Activated naive CD8-positive, alpha-beta T cell treated with anti-CD3 and anti-CD28 coated beads, Interleukin-2, amount 50 U/mL, for 24 hours (primary cell): ENCODE data around the gene WNT5B.

ENCODE experiments used
- ATAC-seq: fragments of 150-1000 bp; cut with Tn5 transposase; one replicate; pipeline ENCODE4 v1.10.0; 2021
- DNase-seq: peaks from one replicate; pipeline ENCODE4 v3.0.0; 2021
- H3K27ac Mint-ChIP-seq: one replicate; pipeline ENCODE4 v1.8.0; 2021; ENCODE audit warnings: mild to moderate bottlenecking, mixed read lengths
- H3K27me3 Mint-ChIP-seq: one replicate; pipeline ENCODE4 v1.8.0; 2021; ENCODE audit warnings: mixed read lengths
- H3K36me3 Mint-ChIP-seq: one replicate; pipeline ENCODE4 v1.8.0; 2021; ENCODE audit warnings: low read depth, mixed read lengths
- H3K4me1 Mint-ChIP-seq: one replicate; pipeline ENCODE4 v1.8.0; 2021; ENCODE audit warnings: mixed read lengths
- H3K4me3 Mint-ChIP-seq: one replicate; pipeline ENCODE4 v1.8.0; 2021; ENCODE audit warnings: mild to moderate bottlenecking, moderate library complexity, mixed read lengths
- H3K9me3 Mint-ChIP-seq: one replicate; pipeline ENCODE4 v1.8.0; 2021; ENCODE audit warnings: mixed read lengths

WNT5B gene

DNA sequence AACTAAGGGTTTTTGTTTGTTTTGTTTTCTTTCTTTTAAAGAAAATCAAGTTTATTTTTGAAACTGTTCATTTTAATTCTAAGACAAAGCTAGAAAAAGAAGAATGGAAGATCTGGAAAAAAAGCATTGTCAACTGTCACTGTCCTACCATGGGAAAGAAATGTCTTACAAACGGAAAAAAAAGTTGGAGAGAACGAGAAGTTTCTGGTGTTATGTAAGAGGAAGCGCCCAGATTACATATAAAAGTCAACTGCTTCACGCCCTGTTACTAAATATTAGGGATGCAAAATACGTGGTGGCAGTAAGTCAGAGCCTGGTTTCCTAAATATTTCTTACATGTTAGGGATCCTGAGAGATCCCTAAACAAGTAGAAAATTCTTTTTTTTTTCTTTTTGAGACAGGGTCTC lies 20.3 kb upstream of the WNT5B start:
- H3K4me3 Mint-ChIP-seq: no peak overlapping the region
- H3K9me3 Mint-ChIP-seq: no peaks in the 10 kb centered on the region
- H3K27ac Mint-ChIP-seq: no peak overlapping the region
- ATAC-seq (no peak), DNase-seq (no peak)
- no peaks in the 10 kb centered on the region for H3K36me3 Mint-ChIP-seq
- no peaks in the 10 kb centered on the region for H3K27me3 Mint-ChIP-seq
- peaks cover 23% of the 10 kb centered on the region for H3K4me1 Mint-ChIP-seq

DNA sequence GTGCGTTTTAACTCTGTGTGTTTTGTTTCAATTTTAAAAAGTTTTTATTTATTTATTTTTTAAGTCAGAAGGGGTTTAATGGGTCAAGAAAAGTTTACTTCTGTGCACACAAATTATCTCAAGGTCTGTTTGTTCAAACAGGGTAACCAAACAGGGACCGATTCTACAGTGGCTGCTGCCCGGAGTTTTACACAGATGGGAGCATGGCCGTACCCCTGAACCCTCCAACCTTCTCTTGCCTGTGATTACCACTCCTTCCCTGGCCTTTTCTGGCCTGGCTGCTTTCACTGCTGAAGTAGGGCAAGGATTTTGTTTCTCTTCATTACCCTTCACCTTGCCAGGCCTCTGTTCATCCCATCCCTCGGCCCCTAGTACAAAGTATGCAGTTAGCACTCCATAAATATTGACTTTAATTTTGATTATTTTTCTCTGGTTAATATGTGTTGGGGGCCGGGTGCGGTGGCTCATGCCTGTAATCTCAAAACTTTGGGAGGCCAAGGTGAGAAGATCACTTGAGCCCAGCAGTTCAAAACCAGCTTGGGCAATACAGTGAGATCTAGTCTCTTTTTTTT lies 18.9 kb upstream of the WNT5B start:
- Mint-ChIP-seq H3K27ac (no peak overlapping the region), H3K4me1 (peaks cover 14% of the 10 kb centered on the region), H3K36me3 (no peaks in the 10 kb centered on the region), H3K27me3 (peaks cover 1% of the 10 kb centered on the region), H3K9me3 (no peaks in the 10 kb centered on the region), H3K4me3 (no peak overlapping the region)
- ATAC-seq (no peak), DNase-seq (no peak)

DNA sequence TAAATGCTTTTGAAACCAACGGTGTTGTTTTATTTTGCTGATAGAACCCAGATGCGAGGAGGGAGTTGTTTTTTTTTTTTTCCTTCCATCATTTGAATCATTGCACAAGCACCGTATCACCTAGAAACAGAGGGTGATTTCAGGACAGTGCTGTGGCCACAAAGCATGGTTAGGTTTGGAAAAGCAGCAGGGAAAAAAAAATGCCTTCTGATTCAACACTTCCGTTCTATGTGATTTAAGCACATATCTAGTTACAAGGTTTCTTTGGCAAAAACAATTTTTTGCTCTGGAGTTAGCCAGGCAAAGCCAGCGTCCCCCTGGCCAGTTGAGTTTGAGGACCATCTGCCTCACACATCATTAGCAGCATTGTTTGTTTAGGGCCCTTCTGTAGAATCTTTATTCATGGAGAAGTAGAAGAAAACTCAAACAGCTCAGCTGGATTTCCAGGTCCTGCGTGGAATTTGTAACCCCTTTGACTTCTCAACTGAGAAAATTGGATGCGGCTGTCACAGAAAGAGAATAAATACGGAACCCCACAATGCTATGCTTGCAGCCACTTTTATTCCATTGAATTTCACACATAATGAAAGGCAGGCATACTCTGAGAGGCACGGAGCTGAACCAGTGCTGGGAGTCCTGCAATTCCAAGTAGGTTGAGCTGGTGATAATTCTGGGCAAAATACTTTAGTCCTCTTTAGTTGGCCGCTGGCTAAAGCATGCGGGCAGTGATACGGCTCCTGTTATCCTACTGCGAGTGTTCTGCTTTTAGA lies 17.0 kb upstream of the WNT5B start:
- Mint-ChIP-seq H3K4me3 (no peak overlapping the region), H3K4me1 (peaks cover 10% of the 10 kb centered on the region), H3K27me3 (peaks cover 1% of the 10 kb centered on the region), H3K9me3 (no peaks in the 10 kb centered on the region), H3K36me3 (no peaks in the 10 kb centered on the region), H3K27ac (no peak overlapping the region)
- ATAC-seq: no peak
- DNase-seq: no peak

DNA sequence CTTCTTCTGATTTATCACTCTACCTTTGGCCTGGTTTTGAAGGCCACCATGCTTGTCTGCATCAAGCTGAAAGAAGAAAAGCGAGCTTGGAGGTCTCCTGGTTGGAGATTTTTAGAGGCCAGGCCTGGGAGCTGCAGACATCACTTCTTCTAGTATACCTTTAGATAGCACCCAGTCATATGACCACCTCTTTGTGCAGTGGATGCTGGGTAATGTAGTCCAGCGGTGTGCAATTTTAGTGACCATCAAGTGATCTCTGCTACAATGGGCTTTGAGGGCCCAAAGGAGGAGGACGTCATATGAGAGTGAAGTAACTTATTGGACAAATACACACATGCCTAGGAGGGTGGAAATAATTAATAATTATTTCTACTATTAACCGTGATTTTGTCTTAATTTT lies 15.2 kb upstream of the WNT5B start:
- peaks cover 5% of the 10 kb centered on the region for H3K27me3 Mint-ChIP-seq
- H3K4me3 Mint-ChIP-seq: no peak overlapping the region
- no peak for ATAC-seq
- DNase-seq: no peak
- no peaks in the 10 kb centered on the region for H3K9me3 Mint-ChIP-seq
- peaks cover 11% of the 10 kb centered on the region for H3K4me1 Mint-ChIP-seq
- no peak overlapping the region for H3K27ac Mint-ChIP-seq
- no peaks in the 10 kb centered on the region for H3K36me3 Mint-ChIP-seq

DNA sequence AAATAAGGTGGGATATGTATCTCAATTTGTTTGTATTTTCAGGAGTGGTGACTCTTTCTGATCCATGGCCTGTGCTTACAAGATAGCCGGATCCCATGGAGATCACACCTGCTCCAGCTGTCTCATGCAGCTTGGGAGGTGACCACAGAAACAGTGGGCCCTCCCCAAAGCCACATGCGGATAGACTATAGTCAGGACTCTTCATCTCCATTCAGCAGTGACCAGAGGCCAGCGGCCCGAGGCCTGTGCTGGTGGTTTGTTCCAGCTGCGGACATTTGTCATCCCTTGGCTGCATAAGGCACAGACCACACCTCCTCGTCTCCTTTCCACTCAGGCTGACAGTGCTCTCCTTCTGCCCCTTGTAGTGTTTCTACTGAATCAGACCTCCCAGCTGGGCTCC lies 14.7 kb upstream of the WNT5B start:
- no peak overlapping the region for H3K4me3 Mint-ChIP-seq
- H3K27ac Mint-ChIP-seq: no peak overlapping the region
- no peaks in the 10 kb centered on the region for H3K9me3 Mint-ChIP-seq
- peaks cover 8% of the 10 kb centered on the region for H3K27me3 Mint-ChIP-seq
- no peak for DNase-seq
- no peak for ATAC-seq
- peaks cover 14% of the 10 kb centered on the region for H3K4me1 Mint-ChIP-seq
- H3K36me3 Mint-ChIP-seq: no peaks in the 10 kb centered on the region

DNA sequence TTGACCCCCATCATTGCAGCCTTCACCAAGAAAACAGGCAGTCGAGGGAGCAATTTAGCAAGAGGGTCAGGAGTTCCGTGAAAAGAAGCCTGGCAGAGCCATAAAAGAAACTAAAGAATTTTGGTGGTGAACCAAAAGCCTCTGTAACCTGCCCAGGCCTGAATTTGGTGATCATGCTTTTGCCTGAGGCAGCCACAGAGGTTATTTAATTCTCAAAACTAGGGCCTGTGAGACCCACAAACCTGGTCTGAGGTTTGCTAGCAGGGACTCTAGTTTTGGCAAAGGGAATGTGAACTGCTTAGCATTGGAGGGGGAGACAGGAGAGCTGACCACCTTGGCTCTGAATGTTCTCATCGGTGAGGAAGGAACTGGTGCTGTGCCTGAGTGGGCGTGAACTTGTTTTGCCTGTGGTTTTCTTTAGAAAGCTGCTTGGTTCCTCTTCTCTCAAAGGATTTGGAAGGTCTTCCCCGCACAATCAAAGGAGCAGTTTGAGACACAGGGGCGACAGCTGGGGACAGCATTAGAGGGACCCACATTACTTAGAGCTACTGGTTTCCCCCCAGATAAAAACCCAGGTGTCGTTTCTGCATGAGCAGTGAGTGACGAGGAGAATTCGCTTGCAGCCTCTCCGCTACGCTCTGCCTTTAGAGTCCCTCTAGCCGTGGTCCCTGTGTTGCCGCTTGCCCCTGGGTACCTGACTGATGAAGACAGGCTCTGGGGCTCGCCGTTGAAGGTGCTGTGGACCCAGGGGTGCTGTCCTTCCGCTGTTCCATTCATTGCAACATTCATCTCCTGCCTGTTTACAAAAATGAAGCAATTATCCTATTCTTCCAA lies 12.6 kb upstream of the WNT5B start:
- DNase-seq: no peak

DNA sequence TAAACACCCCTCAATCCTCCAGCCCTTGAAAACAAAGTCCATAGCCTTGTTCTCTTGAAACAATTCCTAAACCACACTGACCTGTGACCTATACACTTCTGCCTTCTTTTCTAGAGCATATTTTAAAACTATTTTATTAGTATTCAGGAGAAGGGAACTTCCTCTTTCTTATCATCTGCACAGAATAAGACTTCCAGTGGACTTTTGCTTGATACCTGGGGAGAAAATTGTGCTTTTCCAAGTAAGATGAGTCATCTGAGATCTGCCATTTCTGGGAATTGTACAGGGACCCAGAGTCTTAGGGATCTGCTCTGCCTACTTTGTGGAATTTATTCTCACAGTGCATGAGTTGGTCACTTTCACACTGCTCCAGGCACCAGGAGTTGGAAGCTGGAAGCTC lies 10.5 kb upstream of the WNT5B start:
- no peak overlapping the region for H3K4me3 Mint-ChIP-seq
- H3K9me3 Mint-ChIP-seq: no peaks in the 10 kb centered on the region
- DNase-seq (no peak), ATAC-seq (no peak)
- no peaks in the 10 kb centered on the region for H3K36me3 Mint-ChIP-seq
- H3K27ac Mint-ChIP-seq: no peak overlapping the region
- peaks cover 14% of the 10 kb centered on the region for H3K27me3 Mint-ChIP-seq
- peaks cover 18% of the 10 kb centered on the region for H3K4me1 Mint-ChIP-seq

More for the DNA sequence above, 12.6 kb upstream of the WNT5B start:
- Mint-ChIP-seq H3K9me3 (no peaks in the 10 kb centered on the region), H3K4me3 (no peak overlapping the region), H3K4me1 (peaks cover 18% of the 10 kb centered on the region), H3K36me3 (no peaks in the 10 kb centered on the region), H3K27me3 (peaks cover 13% of the 10 kb centered on the region), H3K27ac (no peak overlapping the region)
- ATAC-seq: no peak

DNA sequence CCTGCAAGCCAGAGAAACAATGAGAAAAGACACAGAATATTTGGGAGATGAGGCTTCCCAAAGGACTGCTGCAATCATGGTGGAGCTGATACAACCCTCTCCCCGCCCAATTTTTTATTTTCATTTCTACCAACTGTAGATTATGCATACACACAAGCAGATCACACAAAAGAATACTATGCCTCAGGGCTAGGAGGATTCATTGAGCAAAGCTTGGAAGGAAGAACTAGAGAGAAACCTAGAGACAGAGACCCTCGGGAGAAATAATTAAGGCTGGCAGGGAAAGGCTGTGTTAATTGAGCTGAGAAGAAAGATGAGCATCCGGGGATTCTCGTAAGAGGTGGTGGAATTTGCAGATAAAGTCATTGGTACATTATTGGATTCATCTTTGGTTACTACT lies 9.9 kb upstream of the WNT5B start:
- H3K27me3 Mint-ChIP-seq: peaks cover 14% of the 10 kb centered on the region
- H3K4me3 Mint-ChIP-seq: no peak overlapping the region

DNA sequence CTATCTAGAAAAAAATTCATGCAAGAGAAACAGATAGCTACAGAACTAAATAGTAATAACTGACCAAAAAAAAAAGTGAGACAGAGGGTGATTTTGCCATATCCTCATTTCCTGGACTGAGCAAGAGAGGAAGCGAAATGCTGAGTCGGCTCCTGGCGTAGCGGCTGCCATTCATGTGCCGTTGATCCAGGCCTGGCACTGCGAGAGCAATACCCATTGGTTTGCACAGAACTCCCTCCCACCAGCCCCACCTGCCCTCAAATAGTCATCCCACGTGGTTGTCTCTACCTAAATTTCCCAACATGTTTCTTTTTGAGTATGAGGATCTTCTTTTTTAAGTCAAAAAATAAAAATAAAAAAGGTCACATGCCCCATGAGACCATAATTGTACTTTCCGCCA lies 9.4 kb upstream of the WNT5B start:
- H3K9me3 Mint-ChIP-seq: no peaks in the 10 kb centered on the region
- DNase-seq (no peak), ATAC-seq (peak; percentile 36)
- H3K4me3 Mint-ChIP-seq: no peak overlapping the region
- H3K27ac Mint-ChIP-seq: no peak overlapping the region
- H3K27me3 Mint-ChIP-seq: peaks cover 14% of the 10 kb centered on the region
- no peaks in the 10 kb centered on the region for H3K36me3 Mint-ChIP-seq
- H3K4me1 Mint-ChIP-seq: peaks cover 18% of the 10 kb centered on the region

More for the DNA sequence above, 9.9 kb upstream of the WNT5B start:
- Mint-ChIP-seq H3K36me3 (no peaks in the 10 kb centered on the region), H3K9me3 (no peaks in the 10 kb centered on the region), H3K27ac (no peak overlapping the region), H3K4me1 (peaks cover 18% of the 10 kb centered on the region)
- DNase-seq (no peak), ATAC-seq (no peak)

DNA sequence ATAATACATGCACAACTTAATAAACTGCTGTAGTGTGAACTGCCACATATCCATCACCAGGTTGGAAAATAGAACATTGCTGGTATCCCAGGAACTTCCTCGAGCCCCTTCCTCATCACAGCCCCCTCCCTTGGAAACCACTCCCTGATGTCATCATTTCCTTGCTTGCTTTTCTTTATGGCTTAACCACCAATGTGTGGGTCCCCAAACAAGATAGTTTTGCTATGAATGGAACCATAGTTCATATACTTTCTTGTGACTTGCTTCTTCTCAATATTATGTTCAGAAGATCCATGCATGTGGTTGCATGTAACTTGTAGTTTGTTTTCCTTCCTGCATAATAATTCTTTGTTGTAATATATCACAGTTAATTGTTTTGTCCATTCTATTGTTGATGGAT lies 8.9 kb upstream of the WNT5B start:
- Mint-ChIP-seq H3K36me3 (no peaks in the 10 kb centered on the region), H3K27ac (peak overlapping the region; percentile 37), H3K4me1 (peaks cover 18% of the 10 kb centered on the region), H3K27me3 (peaks cover 13% of the 10 kb centered on the region), H3K4me3 (no peak overlapping the region), H3K9me3 (no peaks in the 10 kb centered on the region)
- ATAC-seq (no peak), DNase-seq (no peak)

DNA sequence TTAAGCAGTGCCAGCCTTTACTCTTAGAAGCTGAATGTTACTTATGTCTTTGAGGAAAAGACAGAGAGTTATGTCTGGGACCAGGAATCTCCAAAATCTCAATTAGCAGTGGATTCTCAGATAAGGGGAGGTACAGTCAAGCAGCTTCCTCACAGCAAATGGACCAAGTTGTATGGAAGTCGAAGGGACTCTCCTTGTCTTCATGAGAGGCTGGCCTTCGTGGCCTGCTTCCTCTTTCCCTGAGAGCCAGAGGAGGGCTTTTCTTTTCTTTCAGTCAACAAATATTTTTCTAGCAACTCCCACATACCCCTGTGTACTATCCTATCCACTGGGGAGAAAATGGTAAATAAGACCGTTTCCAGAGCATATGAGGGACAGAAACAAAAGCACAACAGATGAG lies 6.6 kb upstream of the WNT5B start:
- Mint-ChIP-seq H3K4me3 (no peak overlapping the region), H3K27me3 (peaks cover 16% of the 10 kb centered on the region), H3K27ac (no peak overlapping the region), H3K36me3 (no peaks in the 10 kb centered on the region), H3K9me3 (no peaks in the 10 kb centered on the region), H3K4me1 (peaks cover 8% of the 10 kb centered on the region)
- DNase-seq (no peak), ATAC-seq (no peak)

DNA sequence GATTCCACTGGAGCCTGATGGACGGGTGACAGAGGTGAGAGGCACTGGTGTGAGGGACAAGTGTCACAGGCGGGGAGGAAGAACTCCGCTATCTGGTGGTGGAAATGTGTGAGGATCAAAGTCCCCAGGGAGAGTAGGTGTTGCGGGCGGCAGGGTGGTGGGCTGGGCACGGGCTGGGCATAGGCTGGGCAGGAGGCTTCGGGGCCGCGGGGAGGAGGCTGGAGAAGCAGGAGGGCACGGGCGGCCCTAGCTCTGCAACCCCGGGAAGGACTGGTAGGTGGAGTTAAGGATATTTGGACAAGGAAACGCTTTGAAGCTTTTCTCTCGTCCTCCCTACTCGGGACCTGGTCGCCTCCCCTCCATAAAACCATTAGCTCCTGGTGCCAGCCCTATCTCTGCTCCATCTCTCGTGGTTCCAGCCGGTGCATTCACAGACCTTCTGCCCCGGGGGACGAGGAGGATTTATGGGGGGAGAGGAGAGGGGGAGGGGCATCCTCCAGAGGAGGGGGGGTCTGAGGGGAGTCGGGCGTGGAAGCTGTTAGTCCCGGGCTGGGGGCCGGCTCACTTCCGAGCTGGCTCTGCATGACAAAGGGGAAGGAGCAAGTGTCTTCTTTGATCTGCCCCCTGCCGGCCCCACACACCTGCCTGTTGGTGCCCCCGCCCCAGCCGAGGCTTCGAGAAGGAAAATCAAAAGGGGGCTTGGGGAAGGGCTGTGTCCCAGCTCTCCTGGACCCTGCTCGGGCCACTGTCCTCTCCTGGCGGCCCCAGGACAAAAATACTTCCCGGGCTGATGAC lies 504 bp downstream of the WNT5B start:
- DNase-seq (peak; percentile 16), ATAC-seq (no peak)
- Mint-ChIP-seq H3K4me3 (peak overlapping the region; percentile 60), H3K9me3 (no peaks in the 10 kb centered on the region), H3K27me3 (peaks cover 53% of the 10 kb centered on the region), H3K36me3 (no peaks in the 10 kb centered on the region), H3K4me1 (peaks cover 10% of the 10 kb centered on the region), H3K27ac (no peak overlapping the region)

DNA sequence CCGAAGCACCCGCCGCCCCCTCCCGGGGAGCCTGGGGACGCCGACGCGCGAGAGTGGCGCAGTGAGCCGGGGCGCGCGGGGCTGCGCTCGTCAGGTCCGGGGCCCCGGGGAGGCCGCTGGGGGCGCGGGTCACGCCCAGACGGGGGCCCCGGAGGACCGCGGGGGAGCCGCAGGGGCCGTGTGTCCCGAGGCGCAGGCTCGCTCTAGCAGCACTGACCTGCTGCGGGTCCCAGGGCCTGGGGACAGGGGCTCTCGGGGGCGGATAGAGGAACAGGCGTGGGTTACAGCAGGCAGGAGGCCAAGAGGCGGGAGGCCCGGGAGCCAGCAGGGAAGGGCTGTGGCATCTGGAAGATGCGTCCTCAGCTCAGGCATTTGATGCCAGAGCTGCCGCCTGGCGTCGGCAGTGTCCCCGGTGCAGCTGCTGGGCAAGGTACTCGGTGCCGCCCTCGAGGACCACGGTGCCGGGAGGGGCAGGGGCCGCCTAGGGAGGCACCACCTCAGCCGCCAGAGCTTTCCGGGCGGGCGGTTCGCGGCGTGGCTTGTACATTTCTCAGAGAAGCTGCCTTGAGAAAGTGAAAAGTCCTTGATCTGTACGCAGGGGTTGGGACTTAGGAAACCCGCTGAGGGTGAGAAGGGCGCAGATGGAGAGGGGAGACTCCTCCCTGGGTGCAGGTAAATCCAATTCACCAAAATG lies 1.2 kb downstream of the WNT5B start:
- ATAC-seq (peak; percentile 51), DNase-seq (peak; percentile 16)
- Mint-ChIP-seq H3K36me3 (no peaks in the 10 kb centered on the region), H3K4me1 (peaks cover 10% of the 10 kb centered on the region), H3K27me3 (peaks cover 59% of the 10 kb centered on the region), H3K9me3 (no peaks in the 10 kb centered on the region), H3K27ac (no peak overlapping the region), H3K4me3 (peak overlapping the region; percentile 42)
